Putamen (tissue), 1 donor: ENCODE results near the gene CPT1C.
A peak's percentile ranks its signal among the peaks of the same experiment; 100 is the strongest.

Experiments used
- DNase-seq: peaks from one replicate; pipeline ENCODE4 v3.0.0-alpha.2; 2016; ENCODE audit warnings: low spot score

The CPT1C gene

DNA sequence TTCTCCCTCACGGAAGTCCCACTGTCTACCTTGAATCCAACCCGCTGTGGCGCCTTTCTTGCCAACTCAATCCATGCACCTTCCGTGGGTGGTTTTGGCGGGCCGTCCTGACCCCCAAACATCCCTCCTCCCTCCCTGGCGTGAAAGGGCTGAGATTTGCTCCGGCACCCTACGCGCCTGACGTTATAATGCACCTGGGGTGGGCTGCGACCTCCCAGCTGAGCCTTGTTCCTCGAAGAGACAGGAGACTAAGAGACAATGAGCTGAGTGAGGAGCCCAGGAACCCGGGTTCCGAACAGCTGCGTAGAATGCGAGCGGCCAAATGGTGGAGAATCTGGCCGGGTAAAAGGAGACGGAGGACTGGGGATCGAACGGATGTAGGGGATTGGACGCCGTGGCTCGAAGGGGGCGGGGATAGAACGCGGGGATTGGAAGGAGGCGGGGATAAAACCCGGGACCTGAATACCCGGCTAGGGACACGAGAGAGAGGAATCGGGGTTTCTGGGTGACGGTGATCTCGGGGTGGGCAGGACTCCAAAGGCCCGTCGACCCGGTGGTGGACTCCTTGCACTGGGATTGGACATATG is at the start of gene CPT1C:
CPT1C (plus strand) TSS at position 461 of the 587 bp plus-strand sequence. CDS start 1,137 bp downstream, outside the sequence.
- DNase-seq = peak; percentile 92

DNA sequence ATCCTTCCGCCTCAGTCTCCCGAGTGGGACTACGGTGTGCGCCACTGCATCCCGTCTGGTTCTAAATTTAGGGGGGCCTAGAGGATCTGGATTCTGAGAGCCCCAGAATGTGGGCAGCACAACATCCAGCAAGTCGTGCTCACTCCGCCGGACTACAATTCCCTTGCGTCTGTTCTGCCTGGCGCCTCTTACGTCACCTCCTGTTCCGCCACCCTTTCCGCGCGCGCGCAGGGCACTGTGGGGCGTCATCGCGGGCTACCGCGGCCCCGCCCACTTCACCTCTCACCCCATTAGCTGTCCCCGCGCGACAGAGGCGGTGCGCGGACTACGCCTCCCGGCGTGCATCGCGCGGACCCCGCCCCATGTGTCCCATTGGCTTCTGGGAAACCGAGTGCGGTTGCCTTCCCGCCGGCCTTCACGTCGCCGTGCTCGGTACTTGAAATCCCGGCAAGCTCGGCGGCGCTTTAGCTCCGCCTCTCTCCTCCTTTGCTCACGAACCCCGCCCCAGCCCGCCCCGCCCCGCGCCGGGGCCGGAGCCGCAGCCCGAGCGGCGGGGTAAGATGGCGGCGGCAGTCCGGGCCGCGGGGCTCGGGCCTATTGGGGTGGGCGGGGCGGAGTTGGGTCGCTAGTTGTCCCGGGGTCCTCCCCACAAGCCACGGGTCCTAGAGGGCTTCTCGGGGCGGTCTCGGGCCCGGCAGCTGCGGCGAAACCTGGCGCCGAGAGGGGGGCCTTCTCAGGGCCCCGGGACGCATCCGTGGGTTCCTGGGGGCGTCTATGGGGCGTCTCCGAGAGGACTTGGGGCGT is 49.0 kb upstream of the CPT1C start, which contains the start of gene SCAF1:
SCAF1 (plus strand) TSS at position 522 of the 804 bp plus-strand sequence. CDS start 2,818 bp downstream, outside the sequence.
- peak; percentile 99 for DNase-seq

DNA sequence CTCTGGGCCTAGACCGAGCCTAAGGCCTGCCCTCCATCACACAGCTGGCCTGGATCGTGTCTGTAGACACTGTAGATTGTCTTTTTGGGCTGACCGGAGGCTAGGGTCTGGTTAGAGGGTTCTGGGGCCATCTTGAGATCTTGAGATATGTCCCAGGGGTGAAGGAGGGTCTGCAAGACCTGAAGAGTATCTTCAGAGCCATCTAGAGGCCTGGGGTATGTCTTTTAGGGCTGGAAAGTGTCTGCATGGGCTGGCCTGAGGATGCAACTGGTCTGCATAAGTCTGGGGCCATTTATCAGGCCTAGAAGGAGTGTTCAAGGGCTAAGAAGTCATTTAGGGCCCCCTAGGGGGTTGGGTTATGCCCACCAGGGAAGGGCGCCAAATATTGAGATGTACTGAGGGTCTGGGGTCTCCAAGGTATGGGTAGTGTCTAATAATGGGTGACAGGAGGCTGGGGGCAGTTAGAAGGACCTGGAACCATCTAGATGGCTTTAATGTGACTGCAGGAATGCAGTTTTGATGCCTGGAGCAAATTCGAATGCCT is 48.4 kb upstream of the CPT1C start:
- DNase-seq = no peak

GRCh38 chr19:49643466-49643865 is 47.5 kb upstream of the CPT1C start:
- no peak for DNase-seq

DNA sequence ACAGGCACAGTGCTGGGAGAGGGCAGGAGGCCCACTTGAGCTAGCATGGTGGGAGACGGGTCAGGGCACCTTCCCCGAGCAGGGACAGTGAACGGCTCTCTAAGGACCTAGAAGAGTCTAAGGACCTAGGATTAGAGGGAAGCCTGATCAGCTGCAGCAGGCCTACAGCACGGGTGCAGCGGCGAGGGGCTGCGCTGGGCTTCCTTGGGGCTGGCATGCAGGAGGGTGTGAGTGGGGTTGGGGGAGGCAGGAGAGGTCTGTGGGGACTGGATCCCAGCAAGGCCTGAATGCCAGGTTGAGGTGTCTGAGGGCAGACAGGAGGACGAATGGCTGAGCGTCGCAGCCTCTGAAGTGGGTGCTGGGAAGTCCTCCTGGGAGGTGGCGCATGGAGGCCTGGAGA is 45.3 kb upstream of the CPT1C start:
- no peak for DNase-seq

DNA sequence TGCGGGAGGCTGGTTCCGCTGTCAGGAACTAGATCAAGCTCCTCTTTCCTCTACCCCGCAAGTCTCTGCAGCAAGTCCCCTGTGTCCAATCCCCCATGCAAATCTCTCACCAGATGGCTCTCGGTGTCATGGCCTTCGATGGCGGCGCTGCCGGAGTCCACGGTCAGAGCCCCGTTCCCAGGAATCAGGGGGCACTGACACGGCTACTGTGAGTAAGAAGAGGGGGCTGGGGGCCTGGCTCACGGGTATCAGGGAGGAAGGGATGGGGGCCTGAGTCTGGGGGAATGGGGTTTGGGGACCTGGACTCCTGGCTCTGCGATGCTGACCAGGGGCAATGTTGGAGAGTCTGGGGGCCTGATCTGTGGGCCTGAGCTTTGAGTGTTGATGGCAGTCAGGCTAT is 44.9 kb upstream of the CPT1C start:
- no peak for DNase-seq

- DNase-seq = no peak
Measured at GRCh38 chr19:49646586-49646985, 44.3 kb upstream of the CPT1C start.

DNA sequence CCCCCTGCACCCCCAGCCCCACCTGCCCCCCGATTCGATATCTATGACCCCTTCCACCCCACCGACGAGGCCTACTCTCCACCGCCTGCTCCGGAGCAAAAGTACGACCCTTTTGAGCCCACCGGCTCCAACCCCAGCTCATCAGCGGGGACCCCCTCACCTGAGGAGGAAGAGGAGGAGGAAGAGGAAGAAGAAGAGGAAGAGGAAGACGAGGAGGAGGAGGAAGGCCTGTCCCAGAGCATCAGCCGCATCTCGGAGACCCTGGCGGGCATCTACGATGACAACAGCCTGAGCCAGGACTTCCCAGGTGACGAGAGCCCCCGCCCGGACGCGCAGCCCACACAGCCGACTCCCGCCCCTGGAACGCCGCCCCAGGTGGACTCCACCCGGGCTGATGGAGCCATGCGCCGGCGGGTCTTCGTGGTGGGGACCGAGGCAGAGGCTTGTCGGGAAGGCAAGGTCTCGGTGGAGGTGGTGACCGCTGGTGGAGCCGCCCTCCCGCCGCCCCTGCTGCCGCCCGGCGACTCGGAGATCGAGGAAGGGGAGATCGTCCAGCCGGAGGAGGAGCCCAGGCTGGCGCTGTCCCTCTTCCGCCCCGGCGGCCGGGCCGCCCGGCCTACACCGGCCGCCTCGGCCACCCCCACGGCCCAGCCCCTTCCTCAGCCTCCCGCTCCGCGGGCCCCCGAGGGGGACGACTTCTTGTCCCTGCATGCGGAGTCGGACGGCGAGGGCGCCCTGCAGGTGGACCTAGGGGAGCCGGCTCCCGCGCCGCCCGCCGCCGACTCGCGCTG is 39.7 kb upstream of the CPT1C start:
- no peak for DNase-seq

GRCh38 chr19:49651820-49652550 is 38.9 kb upstream of the CPT1C start:
- DNase-seq = no peak

DNA sequence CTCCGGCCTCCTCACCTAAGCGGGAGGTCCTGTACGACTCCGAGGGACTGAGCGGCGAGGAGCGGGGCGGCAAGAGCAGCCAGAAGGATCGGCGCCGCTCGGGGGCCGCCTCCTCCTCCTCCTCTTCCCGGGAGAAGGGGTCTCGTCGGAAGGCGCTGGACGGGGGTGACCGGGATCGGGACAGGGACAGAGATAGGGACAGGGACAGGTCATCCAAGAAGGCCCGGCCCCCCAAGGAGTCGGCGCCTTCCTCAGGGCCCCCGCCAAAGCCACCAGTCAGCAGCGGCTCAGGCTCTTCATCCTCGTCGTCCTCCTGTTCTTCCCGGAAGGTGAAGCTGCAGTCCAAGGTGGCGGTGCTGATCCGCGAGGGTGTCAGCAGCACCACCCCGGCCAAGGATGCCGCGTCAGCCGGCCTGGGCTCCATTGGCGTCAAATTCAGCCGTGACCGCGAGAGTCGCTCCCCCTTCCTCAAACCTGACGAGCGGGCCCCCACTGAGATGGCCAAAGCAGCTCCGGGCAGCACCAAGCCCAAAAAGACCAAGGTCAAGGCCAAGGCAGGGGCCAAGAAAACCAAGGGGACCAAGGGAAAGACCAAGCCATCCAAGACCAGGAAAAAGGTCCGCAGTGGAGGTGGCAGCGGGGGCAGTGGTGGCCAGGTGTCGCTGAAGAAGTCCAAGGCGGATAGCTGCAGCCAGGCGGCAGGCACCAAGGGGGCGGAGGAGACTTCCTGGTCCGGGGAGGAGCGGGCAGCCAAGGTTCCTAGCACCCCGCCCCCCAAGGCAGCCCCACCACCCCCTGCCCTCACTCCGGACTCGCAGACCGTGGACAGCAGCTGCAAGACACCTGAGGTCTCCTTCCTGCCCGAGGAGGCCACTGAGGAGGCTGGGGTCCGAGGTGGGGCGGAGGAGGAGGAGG is 38.1 kb upstream of the CPT1C start:
- DNase-seq = no peak

DNA sequence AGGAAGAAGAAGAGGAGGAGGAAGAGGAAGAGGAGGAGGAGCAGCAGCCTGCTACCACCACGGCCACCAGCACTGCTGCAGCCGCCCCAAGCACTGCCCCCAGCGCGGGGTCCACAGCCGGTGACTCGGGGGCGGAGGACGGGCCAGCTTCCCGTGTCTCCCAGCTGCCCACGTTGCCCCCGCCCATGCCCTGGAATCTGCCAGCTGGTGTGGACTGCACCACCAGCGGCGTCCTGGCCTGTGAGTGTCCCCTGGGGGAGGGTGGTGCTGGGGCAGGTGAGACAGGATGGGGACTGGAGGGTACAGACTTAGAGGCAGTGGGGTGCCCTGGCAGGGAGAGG is 37.5 kb upstream of the CPT1C start:
- DNase-seq = no peak

- no peak for DNase-seq
Measured at GRCh38 chr19:49654581-49654980, 36.3 kb upstream of the CPT1C start.

DNA sequence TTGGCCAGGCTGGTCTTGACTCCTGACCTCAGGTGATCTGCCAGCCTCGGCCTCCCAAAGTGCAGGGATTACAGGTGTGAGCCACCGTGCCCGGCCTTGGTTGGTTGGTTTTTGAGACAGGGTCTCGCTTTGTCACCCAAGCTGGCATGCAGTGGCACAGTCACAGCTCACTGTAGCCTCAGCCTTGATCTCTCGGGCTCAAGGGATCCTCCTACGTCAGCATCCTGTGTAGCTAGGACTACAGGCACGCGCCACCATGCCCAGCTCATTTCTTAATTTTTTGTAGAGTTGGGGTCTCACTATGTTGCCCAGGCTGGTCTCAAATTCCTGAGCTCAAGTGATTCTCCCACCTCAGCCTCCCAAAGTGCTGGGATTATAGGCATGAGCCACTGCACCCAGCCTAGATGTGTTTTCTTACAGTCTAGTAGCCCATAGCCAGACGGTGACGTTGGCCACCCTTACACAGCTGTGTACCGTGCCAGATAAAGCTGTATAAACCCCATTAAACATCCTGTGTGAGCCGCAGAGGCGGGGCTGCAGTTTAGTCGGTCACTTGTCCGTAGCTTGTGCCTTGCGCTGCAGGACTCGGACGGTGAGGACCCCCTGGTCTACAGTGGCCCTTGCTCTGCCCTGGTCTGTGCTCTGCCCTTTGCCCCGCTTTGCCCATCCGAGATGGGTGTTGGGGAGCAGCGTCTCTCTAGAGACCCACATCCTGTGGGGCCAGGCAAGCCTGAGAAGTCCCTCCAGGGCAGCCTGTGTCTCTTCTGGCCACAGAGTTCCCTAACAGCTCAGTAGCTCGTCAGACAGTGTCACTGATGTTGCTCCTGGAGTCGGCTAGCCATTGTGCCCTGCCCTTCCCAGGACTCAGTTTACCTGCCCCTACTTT is 35.1 kb upstream of the CPT1C start:
- DNase-seq = no peak

- no peak for DNase-seq
Measured at GRCh38 chr19:49656456-49657109, 34.3 kb upstream of the CPT1C start.

DNA sequence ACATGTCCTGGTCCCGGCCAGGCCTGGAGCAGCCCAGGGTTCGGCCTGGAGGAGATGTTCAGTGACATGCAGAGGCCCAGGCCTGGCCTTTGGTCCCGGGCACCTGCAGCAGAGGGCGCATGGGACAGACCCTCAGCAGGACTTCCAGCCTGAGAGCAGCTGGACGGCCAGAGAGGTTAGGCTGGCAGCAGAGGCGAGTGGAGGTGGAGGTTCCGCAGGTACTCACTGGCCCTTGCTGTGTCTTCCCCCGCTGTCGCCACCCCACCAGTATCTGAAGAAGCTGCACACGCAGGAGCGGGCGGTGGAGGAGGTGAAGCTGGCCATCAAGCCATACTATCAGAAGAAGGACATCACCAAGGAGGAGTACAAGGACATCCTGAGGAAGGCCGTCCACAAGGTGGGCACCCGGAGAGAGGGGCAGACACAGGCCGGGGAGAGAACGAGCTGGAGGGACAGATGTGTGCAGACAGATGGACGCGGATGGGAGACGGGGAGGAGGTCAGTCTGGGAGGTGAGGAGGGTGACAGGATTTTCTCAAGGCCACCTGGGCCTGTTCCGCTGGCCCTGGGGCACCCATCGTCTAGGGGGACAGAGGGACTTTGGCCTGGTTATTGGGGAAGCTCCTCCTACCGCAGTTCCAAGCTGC is 33.3 kb upstream of the CPT1C start:
- no peak for DNase-seq

- no peak for DNase-seq
Measured at GRCh38 chr19:49658139-49658517, 32.8 kb upstream of the CPT1C start.

GRCh38 chr19:49658566-49659442 is 32.1 kb upstream of the CPT1C start:
- DNase-seq = no peak
